C4-2B (cell line): ENCODE data around the gene TRAF3IP3.

ENCODE experiments used
- H3K27ac ChIP-seq: fragments of 450-650 bp; 2 replicates; pipeline ENCODE4 v1.5.1; 2017
- ZFX ChIP-seq: fragments of 450-650 bp; IDR thresholded peaks from 2 replicates; pipeline ENCODE4 v1.6.1; 2017
- TF ChIP-seq, protein P1 (sequence below): fragments of 450-650 bp; conservative IDR thresholded peaks from 2 replicates; pipeline ENCODE4 v1.5.1; 2017; ENCODE audit warnings: mild to moderate bottlenecking

Gene TRAF3IP3

DNA sequence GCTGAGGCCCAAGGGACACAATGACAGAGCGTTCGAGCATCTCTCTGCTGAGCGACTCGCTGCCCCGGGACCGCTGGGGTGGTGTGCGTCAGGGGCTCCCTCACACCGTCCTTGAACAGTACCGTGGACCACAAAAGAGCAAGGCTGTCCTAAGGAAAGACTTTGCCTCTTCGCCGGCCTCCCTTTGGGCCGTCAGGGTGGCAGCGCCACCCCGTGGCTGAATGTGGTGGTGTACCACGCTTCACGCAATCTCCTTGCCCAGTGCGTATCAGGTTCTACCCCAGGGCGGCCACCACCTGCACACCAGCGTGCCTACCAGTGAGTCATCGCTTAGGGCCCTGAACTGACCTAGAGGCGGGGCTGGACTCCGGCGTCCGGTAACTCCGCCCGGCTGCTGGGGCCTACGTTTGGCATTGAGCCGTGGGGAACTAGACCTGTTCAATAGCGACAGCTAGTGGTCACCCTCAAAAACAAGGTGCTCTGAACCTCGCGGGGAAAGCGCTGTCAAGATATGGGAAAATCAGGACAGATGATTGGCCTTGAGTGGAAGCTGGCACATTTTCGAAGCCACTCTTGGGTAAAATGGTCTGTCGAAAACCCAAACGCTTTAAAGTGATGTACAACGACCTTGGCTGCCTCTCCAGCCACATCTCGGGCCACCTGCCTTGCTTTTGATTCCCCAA is 8.1 kb upstream of the TRAF3IP3 start:
- TF ChIP-seq, protein P1, sequence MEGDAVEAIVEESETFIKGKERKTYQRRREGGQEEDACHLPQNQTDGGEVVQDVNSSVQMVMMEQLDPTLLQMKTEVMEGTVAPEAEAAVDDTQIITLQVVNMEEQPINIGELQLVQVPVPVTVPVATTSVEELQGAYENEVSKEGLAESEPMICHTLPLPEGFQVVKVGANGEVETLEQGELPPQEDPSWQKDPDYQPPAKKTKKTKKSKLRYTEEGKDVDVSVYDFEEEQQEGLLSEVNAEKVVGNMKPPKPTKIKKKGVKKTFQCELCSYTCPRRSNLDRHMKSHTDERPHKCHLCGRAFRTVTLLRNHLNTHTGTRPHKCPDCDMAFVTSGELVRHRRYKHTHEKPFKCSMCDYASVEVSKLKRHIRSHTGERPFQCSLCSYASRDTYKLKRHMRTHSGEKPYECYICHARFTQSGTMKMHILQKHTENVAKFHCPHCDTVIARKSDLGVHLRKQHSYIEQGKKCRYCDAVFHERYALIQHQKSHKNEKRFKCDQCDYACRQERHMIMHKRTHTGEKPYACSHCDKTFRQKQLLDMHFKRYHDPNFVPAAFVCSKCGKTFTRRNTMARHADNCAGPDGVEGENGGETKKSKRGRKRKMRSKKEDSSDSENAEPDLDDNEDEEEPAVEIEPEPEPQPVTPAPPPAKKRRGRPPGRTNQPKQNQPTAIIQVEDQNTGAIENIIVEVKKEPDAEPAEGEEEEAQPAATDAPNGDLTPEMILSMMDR = peak; percentile 91
- no peak for TF ChIP-seq ZFX
- peak overlapping the region; percentile 59 for H3K27ac ChIP-seq

- no peak for TF ChIP-seq ZFX
- TF ChIP-seq, protein P1 = no peak
- H3K27ac ChIP-seq = no peak overlapping the region
Measured at GRCh38 chr1:209748620-209749019, 7.2 kb upstream of the TRAF3IP3 start.

GRCh38 chr1:209749205-209749604 is 6.6 kb upstream of the TRAF3IP3 start:
- no peak for TF ChIP-seq ZFX
- TF ChIP-seq, protein P1 = no peak
- H3K27ac ChIP-seq = no peak overlapping the region

GRCh38 chr1:209749670-209750323 is 6.1 kb upstream of the TRAF3IP3 start:
- TF ChIP-seq, protein P1 = no peak
- no peak for TF ChIP-seq ZFX
- no peak overlapping the region for H3K27ac ChIP-seq

DNA sequence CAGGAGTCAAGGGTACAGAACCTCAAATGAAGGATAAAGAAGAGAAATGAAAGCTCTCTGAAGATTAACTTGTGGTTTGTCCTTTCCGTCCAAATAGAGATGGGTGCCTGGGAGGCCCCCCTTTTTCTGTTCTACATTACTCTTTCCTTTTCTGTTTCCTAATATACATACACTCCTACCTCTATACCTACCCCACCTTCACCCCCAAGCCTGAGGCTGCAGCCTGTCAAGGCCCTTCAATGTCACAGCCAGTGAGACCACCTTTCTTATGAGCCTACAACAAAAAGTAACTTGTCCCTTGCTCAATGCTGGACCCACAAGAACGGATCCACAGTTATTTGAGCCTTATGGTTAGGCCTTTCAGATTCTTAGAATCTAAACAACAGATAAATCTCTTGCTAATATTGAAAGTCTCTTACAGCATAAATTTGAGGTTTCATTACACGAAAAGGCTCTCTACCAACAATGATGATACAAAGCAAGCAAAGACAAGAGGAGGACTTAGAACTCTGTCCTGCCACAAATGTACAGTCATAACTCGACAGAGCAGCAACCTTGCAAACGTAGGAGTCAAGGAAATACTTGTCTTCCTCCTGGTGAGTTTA is 4.1 kb upstream of the TRAF3IP3 start:
- TF ChIP-seq, protein P1 = no peak
- no peak overlapping the region for H3K27ac ChIP-seq

DNA sequence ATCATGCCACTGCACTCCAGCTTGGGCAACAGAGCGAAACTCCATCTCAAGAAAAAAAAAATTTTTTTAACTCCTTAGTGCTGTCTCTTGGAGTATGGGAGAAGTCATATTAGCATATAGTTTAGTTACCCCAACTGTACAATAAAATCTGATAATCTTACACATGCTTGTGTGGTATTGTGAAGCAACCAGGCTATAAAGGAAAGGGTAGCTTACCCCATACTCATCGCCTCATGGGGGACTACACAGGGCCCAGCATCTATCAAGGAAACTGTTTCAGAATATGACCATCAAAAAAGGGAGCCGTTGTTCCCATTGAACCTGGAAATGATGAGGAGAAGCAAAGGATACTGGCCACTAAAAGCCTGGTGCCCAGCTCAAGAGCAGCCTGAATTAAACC is 3.0 kb upstream of the TRAF3IP3 start:
- TF ChIP-seq ZFX = no peak
- TF ChIP-seq, protein P1 = no peak
- H3K27ac ChIP-seq = no peak overlapping the region

GRCh38 chr1:209755256-209755655 is 597 bp upstream of the TRAF3IP3 start:
- no peak overlapping the region for H3K27ac ChIP-seq
- no peak for TF ChIP-seq ZFX
- TF ChIP-seq, protein P1 = no peak
